ENCODE data around the gene ALK.

ALK gene

DNA sequence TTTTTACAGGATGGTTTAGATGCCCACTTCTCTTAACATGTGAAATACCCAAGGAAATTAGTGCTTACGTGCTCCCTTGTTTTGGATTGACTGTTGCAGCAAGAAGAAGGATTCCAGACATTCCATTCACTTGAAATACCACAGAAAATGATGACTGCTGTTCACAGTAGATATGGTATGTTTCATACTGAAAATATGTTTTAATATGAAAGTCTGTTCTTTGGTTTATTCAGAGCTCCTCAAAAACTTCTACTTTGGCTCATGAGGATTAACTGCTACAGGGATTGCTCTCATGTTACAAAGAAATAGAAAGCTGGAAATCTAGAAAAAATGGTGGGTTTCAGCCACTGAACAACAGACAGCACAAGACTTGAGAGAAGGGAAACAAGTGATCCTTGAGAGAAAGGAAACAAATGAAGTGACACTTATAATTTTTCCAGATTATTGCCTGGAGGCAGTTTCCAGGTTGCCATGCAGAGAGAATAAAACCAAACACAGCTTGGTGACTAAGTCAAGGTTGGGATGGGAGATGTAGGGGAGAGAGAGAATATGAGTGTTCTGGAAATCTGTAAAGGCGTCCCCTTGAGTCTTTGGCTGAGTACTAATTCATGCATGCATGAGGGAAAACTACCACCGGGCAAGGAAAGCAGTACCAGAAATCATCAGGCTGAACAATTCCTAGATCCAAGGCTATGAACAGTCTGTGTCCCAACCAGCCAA lies 458.0 kb downstream of the ALK start:
- TF ChIP-seq, protein P1, sequence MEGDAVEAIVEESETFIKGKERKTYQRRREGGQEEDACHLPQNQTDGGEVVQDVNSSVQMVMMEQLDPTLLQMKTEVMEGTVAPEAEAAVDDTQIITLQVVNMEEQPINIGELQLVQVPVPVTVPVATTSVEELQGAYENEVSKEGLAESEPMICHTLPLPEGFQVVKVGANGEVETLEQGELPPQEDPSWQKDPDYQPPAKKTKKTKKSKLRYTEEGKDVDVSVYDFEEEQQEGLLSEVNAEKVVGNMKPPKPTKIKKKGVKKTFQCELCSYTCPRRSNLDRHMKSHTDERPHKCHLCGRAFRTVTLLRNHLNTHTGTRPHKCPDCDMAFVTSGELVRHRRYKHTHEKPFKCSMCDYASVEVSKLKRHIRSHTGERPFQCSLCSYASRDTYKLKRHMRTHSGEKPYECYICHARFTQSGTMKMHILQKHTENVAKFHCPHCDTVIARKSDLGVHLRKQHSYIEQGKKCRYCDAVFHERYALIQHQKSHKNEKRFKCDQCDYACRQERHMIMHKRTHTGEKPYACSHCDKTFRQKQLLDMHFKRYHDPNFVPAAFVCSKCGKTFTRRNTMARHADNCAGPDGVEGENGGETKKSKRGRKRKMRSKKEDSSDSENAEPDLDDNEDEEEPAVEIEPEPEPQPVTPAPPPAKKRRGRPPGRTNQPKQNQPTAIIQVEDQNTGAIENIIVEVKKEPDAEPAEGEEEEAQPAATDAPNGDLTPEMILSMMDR (IDR thresholded peaks at IDR 0.05; ENCODE audit: low read depth, low read length, missing control alignments) = no peak
- in situ Hi-C loops (cut with HindIII; ENCODE audit: low sequenced_read_pairs) = no loop called here
- peak; percentile 49 for DNase-seq (ENCODE audit: low read depth)
- no peak overlapping the region for H3K4me3 ChIP-seq (ENCODE audit: low read depth, low read length)

DNA sequence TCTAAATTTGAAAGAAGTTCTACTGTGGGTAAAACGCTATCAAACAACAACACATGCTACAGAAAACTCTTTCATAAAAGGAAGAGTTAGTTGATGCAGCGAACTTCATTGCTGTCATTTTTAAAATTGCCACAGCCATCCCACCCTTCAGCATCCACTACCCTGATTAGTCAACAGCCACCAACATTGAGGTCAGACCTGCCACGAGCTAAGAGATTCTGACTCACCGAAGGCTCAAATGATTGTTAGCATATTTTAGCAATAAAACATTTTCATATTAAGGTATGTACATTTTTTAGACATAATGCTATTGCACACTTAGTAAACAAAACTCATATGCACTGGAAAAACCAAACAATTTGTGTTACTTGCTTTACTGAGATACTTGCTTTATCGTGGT lies 459.1 kb downstream of the ALK start:
- DNase-seq (ENCODE audit: low read depth) = no peak
- in situ Hi-C loops (cut with HindIII; ENCODE audit: low sequenced_read_pairs) = no loop called here
- no peak overlapping the region for H3K4me3 ChIP-seq (ENCODE audit: low read depth, low read length)
- TF ChIP-seq, protein P1 (IDR thresholded peaks at IDR 0.05; ENCODE audit: low read depth, low read length, missing control alignments) = no peak

DNA sequence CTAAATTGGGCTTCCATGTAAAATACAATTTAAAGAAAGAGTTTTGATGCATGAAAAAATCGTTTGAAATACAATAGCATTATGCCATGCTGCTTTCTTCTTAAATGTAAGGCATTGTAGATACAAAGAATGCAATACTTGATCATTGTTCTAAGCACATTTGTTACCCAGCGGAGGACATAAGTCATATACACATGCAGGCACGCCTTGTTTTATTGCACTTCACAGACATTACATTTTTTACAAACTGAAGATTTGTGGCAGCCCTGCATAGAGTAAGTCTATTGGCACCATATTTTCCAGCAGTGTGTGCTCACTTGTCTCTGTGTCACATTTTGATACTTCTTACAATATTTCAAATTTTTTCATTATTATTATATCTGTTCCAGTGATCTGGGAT lies 461.2 kb downstream of the ALK start:
- TF ChIP-seq, protein P1 (IDR thresholded peaks at IDR 0.05; ENCODE audit: low read depth, low read length, missing control alignments) = no peak
- DNase-seq (ENCODE audit: low read depth) = no peak
- H3K4me3 ChIP-seq (ENCODE audit: low read depth, low read length) = no peak overlapping the region
- in situ Hi-C loops (cut with HindIII; ENCODE audit: low sequenced_read_pairs) = no loop called here

DNA sequence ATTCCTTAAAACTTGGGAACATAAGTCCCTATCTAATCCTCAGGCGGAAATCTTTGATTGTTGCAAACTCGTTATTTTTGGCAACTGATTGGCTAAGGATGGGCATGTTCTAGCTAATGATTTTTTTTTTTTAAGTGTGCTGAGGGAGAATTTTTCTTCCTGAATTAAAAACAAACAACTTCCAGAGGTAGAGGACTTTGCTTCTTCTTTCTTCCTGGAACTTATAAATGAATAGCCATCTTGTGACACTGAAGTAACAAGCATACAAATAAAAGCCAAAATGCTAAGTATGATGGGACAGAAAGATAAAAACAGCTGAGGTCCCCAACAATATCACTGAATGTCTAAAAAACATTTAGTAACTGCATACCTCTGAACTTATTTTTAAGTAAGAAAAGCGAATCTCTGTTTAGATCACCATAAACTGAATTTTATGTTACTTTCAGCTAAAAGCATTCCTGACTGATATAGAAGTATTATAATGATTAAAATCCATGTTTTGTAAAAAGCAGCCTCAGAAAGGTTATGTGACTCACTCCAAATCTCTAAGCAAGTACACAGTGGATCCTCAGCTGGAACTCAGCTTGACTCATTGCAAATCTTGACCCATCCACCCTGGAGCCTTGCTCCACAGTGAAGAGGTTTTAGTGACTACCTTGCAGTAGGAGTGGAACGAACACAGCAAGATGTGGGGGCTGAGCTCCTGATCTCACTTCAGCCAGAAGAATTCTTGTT lies 461.8 kb downstream of the ALK start:
- in situ Hi-C loops (cut with HindIII; ENCODE audit: low sequenced_read_pairs) = no loop called here
- TF ChIP-seq, protein P1 (IDR thresholded peaks at IDR 0.05; ENCODE audit: low read depth, low read length, missing control alignments) = no peak
- H3K4me3 ChIP-seq (ENCODE audit: low read depth, low read length) = no peak overlapping the region
- DNase-seq (ENCODE audit: low read depth) = peak; percentile 9

DNA sequence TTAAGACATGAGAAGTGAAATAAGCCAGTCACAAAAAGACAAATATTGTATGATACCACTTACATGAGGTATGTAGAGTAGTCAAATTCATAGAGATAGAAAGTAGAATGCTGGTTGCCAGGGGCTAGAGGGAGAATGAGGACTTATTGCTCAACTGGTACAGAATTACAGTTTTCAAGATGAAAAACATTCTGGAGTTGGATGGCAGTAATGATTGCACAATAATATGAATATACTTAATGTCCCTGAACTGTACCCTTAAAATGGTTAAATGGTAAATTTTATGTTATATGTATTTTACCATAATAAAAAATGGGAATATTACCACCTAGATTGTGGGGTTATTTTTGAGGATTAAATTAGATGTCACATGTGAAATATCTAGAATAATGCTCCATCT lies 465.0 kb downstream of the ALK start:
- TF ChIP-seq, protein P1 (IDR thresholded peaks at IDR 0.05; ENCODE audit: low read depth, low read length, missing control alignments) = no peak
- no peak overlapping the region for H3K4me3 ChIP-seq (ENCODE audit: low read depth, low read length)
- in situ Hi-C loops (cut with HindIII; ENCODE audit: low sequenced_read_pairs) = no loop called here
- DNase-seq (ENCODE audit: low read depth) = no peak

DNA sequence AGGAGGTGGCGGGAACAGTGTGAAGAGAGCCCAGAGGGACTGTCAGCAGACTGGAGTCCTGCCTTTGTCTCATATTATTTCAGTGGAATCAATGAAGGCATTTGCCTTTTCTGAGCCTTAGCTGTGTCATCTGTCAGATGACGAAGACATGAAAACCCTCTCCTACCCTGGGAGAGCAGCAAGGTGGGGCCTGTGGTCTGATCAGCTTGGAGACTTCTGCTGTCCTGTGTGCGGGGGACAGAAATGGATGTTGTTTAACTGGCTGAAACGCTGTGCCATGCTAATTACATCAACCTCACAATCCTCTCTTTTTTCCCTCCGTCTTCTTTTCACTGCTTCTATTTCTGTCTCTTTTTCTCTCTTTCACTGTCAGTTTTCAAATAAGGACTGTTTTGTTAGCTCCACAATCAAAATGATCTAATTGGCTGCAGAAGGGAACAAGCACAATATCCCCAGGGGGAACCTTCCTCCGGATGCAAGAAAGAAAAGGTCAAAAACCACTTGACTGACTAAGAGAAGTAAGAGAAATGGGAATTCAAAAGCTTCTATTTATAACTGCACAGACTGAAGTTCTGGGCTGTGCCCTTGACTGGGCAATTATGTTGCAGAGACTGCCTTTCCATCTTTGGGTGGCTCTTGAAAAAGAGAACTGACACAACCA lies 466.1 kb downstream of the ALK start:
- H3K4me3 ChIP-seq (ENCODE audit: low read depth, low read length) = no peak overlapping the region
- TF ChIP-seq, protein P1 (IDR thresholded peaks at IDR 0.05; ENCODE audit: low read depth, low read length, missing control alignments) = no peak
- no peak for DNase-seq (ENCODE audit: low read depth)
- in situ Hi-C loops (cut with HindIII; ENCODE audit: low sequenced_read_pairs) = no loop called here

Data from astrocyte of the cerebellum (primary cell).